OCI-LY7 (cell line): ENCODE data around the gene CPD. TPM values are rescaled to one million over a fixed set of nuclear protein-coding genes. Genes with fewer than 3 reads are reported as not detected.

ENCODE experiments used
- BruUV-seq: library from RNA; stranded (reverse); fragments of 400-500 nt; replicated peaks from 2 replicates; lab custom pipeline; 2021; lab: Mats Ljungman, UMichigan
- CTCF ChIA-PET: fragments of 300-600 bp; sonication (Branson Sonifier 250); formaldehyde crosslinking; loops from one replicate; lab custom pipeline; 2022; ENCODE audit warnings: antibody characterized with exemption; ENCODE audit not compliant: unreplicated experiment; lab: Charles Lee
- POLR2A ChIA-PET: fragments of 300-600 bp; sonication (Branson Sonifier 250); formaldehyde crosslinking; loops from one replicate; lab custom pipeline; 2022; ENCODE audit warnings: antibody characterized with exemption; lab: Charles Lee
- DNase-seq: peaks from one replicate; pipeline ENCODE4 v3.0.0-alpha.2; 2015; ENCODE audit warnings: low spot score
- H2AFZ ChIP-seq: fragments of 200-600 bp; sonication (generic), shearing (Covaris generic); 2 replicates; pipeline ENCODE4 v1.6.1; 2014; ENCODE audit warnings: mild to moderate bottlenecking, antibody characterized with exemption, low read length, moderate library complexity
- H3K27ac ChIP-seq: fragments of 200-600 bp; sonication (generic); 2 replicates; pipeline ENCODE4 v1.5.1; 2014; ENCODE audit warnings: mixed run types, low read depth, mild to moderate bottlenecking, moderate library complexity, low read length, inconsistent platforms; ENCODE audit not compliant: poor library complexity, severe bottlenecking
- H3K36me3 ChIP-seq: fragments of 200-600 bp; sonication (generic); 2 replicates; pipeline ENCODE4 v1.6.1; 2014; ENCODE audit warnings: mild to moderate bottlenecking, antibody characterized with exemption, low read length, moderate library complexity, mixed read lengths; ENCODE audit not compliant: insufficient read depth
- H3K4me1 ChIP-seq: fragments of 200-600 bp; sonication (generic); 2 replicates; pipeline ENCODE4 v1.5.1; 2014; ENCODE audit warnings: mild to moderate bottlenecking, low read length; ENCODE audit not compliant: insufficient read depth, poor library complexity, severe bottlenecking
- H3K4me2 ChIP-seq: fragments of 200-600 bp; sonication (generic); 2 replicates; pipeline ENCODE4 v1.6.1; 2014; ENCODE audit warnings: mild to moderate bottlenecking, low read length
- H3K4me3 ChIP-seq: fragments of 200-600 bp; sonication (generic); 2 replicates; pipeline ENCODE4 v1.5.1; 2014; ENCODE audit warnings: mild to moderate bottlenecking, low read depth, low read length; ENCODE audit not compliant: poor library complexity, severe bottlenecking
- H3K79me2 ChIP-seq: fragments of 200-600 bp; sonication (generic); 2 replicates; pipeline ENCODE4 v1.6.1; 2016; ENCODE audit warnings: low read depth, mild to moderate bottlenecking, low read length, moderate library complexity, mixed read lengths; ENCODE audit not compliant: insufficient read depth
- H3K9me2 ChIP-seq: fragments of 200-600 bp; sonication (generic); 2 replicates; pipeline ENCODE4 v1.6.1; 2016; ENCODE audit warnings: mild to moderate bottlenecking, low read length, mixed read lengths; ENCODE audit not compliant: insufficient read depth
- H3K9me3 ChIP-seq: fragments of 200-600 bp; sonication (generic); 2 replicates; pipeline ENCODE4 v1.6.1; 2014; ENCODE audit warnings: mild to moderate bottlenecking, mixed run types, low read length, mixed read lengths
- H4K20me1 ChIP-seq: fragments of 200-600 bp; sonication (generic); 2 replicates; pipeline ENCODE4 v1.6.1; 2014; ENCODE audit warnings: mild to moderate bottlenecking, antibody characterized with exemption, low read length, moderate library complexity, mixed read lengths; ENCODE audit not compliant: insufficient read depth
- EZH2phosphoT487 ChIP-seq: fragments of 200-600 bp; sonication (generic); IDR thresholded peaks from 2 replicates; pipeline ENCODE4 v1.6.1; 2018; ENCODE audit warnings: low read depth, borderline replicate concordance, mild to moderate bottlenecking, mixed run types, antibody characterized with exemption, low read length, moderate library complexity, mixed read lengths
- intact Hi-C: fragments of 100-400 bp; cut with micrococcal nuclease; formaldehyde crosslinking; loops from one replicate; pipeline ENCODE4 v1.10.0; 2022; ENCODE audit not compliant: unreplicated experiment
- total RNA-seq, 2 experiments: library from RNA; depleted of rRNA in 1 of 2; stranded (reverse); fragments of >200 nt in 1 of 2; shearing (Covaris generic) in 1 of 2; gene quantifications; 2 replicates each; pipeline ENCODE4 v1.2.3, GENCODE V29; 2014 to 2022
- TF ChIP-seq, protein P1 (sequence below): fragments of 200-600 bp; sonication (generic); conservative IDR thresholded peaks from 2 replicates; pipeline ENCODE4 v1.5.1; 2014; ENCODE audit warnings: mild to moderate bottlenecking, antibody characterized with exemption, low read length, moderate library complexity, mixed read lengths

Gene CPD
- total RNA-seq, 2 experiments from 2014 or later: 16.4 to 24.0 TPM

DNA sequence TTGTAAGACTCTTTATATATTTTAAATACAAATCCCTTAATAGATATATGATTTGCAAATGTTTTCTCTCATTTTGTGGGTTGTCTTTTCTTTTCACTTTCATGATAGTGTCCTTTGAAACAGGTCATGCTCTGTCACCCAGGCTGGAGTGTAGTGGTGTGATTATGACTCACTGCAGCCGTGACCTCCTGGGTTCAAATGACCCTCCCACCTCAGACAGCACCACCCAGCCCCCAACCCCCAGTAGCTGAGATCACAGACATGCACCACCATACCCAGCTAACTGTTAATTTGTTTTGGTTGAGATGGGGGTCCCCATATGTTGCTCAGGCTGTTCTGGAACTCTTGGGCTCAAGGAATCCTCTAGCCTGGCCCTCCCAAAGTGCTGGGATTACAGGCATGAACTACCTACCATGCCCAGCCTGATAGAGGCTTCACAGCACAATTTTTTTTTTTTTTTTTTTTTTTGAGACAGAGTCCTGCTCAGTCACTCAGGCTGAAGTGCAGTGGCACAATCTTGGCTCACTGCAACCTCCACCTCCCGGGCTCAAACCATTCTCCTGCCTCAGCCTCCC, 26.4 kb upstream of the CPD start:
- H3K27ac ChIP-seq: no peak overlapping the region
- intact Hi-C loops: no loop called here
- BruUV-seq: no TSS peak
- POLR2A ChIA-PET: no interaction called here
- DNase-seq: no peak
- no peaks in the 10 kb centered on the region for H3K36me3 ChIP-seq
- H4K20me1 ChIP-seq: no peaks in the 10 kb centered on the region
- no peak overlapping the region for H3K4me3 ChIP-seq
- H3K79me2 ChIP-seq: no peaks in the 10 kb centered on the region
- no peak overlapping the region for H3K4me2 ChIP-seq
- CTCF ChIA-PET: no interaction called here
- H2AFZ ChIP-seq: no peak overlapping the region
- peaks cover 3% of the 10 kb centered on the region; the same call in 1 of the 2 replicates for H3K9me3 ChIP-seq
- H3K9me2 ChIP-seq: no peaks in the 10 kb centered on the region
- TF ChIP-seq EZH2phosphoT487: no peak
- TF ChIP-seq, protein P1, sequence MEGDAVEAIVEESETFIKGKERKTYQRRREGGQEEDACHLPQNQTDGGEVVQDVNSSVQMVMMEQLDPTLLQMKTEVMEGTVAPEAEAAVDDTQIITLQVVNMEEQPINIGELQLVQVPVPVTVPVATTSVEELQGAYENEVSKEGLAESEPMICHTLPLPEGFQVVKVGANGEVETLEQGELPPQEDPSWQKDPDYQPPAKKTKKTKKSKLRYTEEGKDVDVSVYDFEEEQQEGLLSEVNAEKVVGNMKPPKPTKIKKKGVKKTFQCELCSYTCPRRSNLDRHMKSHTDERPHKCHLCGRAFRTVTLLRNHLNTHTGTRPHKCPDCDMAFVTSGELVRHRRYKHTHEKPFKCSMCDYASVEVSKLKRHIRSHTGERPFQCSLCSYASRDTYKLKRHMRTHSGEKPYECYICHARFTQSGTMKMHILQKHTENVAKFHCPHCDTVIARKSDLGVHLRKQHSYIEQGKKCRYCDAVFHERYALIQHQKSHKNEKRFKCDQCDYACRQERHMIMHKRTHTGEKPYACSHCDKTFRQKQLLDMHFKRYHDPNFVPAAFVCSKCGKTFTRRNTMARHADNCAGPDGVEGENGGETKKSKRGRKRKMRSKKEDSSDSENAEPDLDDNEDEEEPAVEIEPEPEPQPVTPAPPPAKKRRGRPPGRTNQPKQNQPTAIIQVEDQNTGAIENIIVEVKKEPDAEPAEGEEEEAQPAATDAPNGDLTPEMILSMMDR: no peak
- H3K4me1 ChIP-seq: no peaks in the 10 kb centered on the region

DNA sequence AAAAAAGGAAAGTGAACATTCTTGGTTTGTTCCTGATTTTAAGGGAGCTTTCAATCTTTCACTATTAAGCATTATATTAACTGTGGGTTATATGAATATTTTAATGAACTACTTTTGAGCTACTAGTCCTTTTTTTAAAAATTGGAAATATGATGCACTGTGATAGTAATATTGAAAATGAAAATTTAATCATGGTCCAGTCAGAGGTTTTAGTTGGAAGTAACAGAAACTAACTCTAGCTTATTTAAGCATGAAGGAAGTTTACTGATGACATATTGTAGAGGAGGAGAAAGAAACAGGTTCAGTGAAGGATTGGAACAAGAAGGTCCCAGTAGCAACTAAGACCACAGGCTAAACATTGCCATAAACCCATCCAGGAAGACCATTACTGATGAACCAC, 24.0 kb upstream of the CPD start:
- CTCF ChIA-PET: no interaction called here
- POLR2A ChIA-PET: interaction anchor here (1.2 kb wide), 1 partner anchor 9 kb away, joined by 4 read pairs; no protein-coding TSS in a partner anchor
- Histone ChIP-seq H3K9me3 (peaks cover 3% of the 10 kb centered on the region; the same call in 1 of the 2 replicates), H3K4me3 (no peak overlapping the region), H3K4me2 (no peak overlapping the region), H2AFZ (no peak overlapping the region), H3K4me1 (no peaks in the 10 kb centered on the region), H3K36me3 (no peaks in the 10 kb centered on the region), H3K9me2 (no peaks in the 10 kb centered on the region), H3K79me2 (no peaks in the 10 kb centered on the region), H4K20me1 (no peaks in the 10 kb centered on the region), H3K27ac (no peak overlapping the region)
- BruUV-seq: no TSS peak
- intact Hi-C loops: no loop called here
- DNase-seq: no peak
- TF ChIP-seq, protein P1: no peak
- no peak for TF ChIP-seq EZH2phosphoT487

DNA sequence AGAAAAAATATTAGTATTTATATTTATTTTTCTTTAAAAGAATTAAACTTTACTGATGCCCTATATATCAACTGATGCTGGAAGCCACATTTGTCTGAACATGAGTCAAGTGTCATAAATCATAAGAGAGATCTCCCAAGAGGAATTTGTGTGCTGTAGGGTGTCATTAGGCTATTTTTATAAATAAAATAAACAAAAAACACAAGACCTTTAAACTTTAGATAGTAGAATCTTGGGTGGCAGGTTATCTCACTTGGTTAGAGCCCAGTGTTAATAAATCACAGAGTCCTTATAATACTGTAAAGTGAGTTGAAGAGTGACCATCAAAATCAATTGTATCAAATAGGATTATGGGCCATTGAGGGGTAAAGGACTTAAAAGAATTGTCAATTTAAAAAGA, 21.3 kb upstream of the CPD start:
- Histone ChIP-seq H3K4me1 (no peaks in the 10 kb centered on the region), H3K9me3 (peaks cover 14% of the 10 kb centered on the region), H4K20me1 (no peaks in the 10 kb centered on the region), H3K36me3 (no peaks in the 10 kb centered on the region), H2AFZ (no peak overlapping the region), H3K79me2 (no peaks in the 10 kb centered on the region), H3K4me3 (no peak overlapping the region), H3K4me2 (no peak overlapping the region), H3K9me2 (no peaks in the 10 kb centered on the region), H3K27ac (no peak overlapping the region)
- CTCF ChIA-PET: no interaction called here
- DNase-seq: no peak
- BruUV-seq: no TSS peak
- POLR2A ChIA-PET: no interaction called here
- no peak for TF ChIP-seq EZH2phosphoT487
- TF ChIP-seq, protein P1: no peak
- intact Hi-C loops: no loop called here
